OCI-LY7 (cell line): ENCODE data around the gene VDR. TPM values are rescaled to one million over a fixed set of nuclear protein-coding genes. Genes with fewer than 3 reads are reported as not detected.
A peak's percentile ranks its signal among the peaks of the same experiment; 100 is the strongest.

Experiments used
- BruUV-seq: library from RNA; stranded (reverse); fragments of 400-500 nt; replicated peaks from 2 replicates; lab custom pipeline; 2021; lab: Mats Ljungman, UMichigan
- CTCF ChIA-PET: fragments of 300-600 bp; sonication (Branson Sonifier 250); formaldehyde crosslinking; loops from one replicate; lab custom pipeline; 2022; ENCODE audit warnings: antibody characterized with exemption; ENCODE audit not compliant: unreplicated experiment; lab: Charles Lee
- POLR2A ChIA-PET: fragments of 300-600 bp; sonication (Branson Sonifier 250); formaldehyde crosslinking; loops from one replicate; lab custom pipeline; 2022; ENCODE audit warnings: antibody characterized with exemption; lab: Charles Lee
- DNase-seq: peaks from one replicate; pipeline ENCODE4 v3.0.0-alpha.2; 2015; ENCODE audit warnings: low spot score
- H2AFZ ChIP-seq: fragments of 200-600 bp; sonication (generic), shearing (Covaris generic); 2 replicates; pipeline ENCODE4 v1.6.1; 2014; ENCODE audit warnings: mild to moderate bottlenecking, antibody characterized with exemption, low read length, moderate library complexity
- H3K27ac ChIP-seq: fragments of 200-600 bp; sonication (generic); 2 replicates; pipeline ENCODE4 v1.5.1; 2014; ENCODE audit warnings: mixed run types, low read depth, mild to moderate bottlenecking, moderate library complexity, low read length, inconsistent platforms; ENCODE audit not compliant: poor library complexity, severe bottlenecking
- H3K36me3 ChIP-seq: fragments of 200-600 bp; sonication (generic); 2 replicates; pipeline ENCODE4 v1.6.1; 2014; ENCODE audit warnings: mild to moderate bottlenecking, antibody characterized with exemption, low read length, moderate library complexity, mixed read lengths; ENCODE audit not compliant: insufficient read depth
- H3K4me1 ChIP-seq: fragments of 200-600 bp; sonication (generic); 2 replicates; pipeline ENCODE4 v1.5.1; 2014; ENCODE audit warnings: mild to moderate bottlenecking, low read length; ENCODE audit not compliant: insufficient read depth, poor library complexity, severe bottlenecking
- H3K4me2 ChIP-seq: fragments of 200-600 bp; sonication (generic); 2 replicates; pipeline ENCODE4 v1.6.1; 2014; ENCODE audit warnings: mild to moderate bottlenecking, low read length
- H3K4me3 ChIP-seq: fragments of 200-600 bp; sonication (generic); 2 replicates; pipeline ENCODE4 v1.5.1; 2014; ENCODE audit warnings: mild to moderate bottlenecking, low read depth, low read length; ENCODE audit not compliant: poor library complexity, severe bottlenecking
- H3K79me2 ChIP-seq: fragments of 200-600 bp; sonication (generic); 2 replicates; pipeline ENCODE4 v1.6.1; 2016; ENCODE audit warnings: low read depth, mild to moderate bottlenecking, low read length, moderate library complexity, mixed read lengths; ENCODE audit not compliant: insufficient read depth
- H3K9me2 ChIP-seq: fragments of 200-600 bp; sonication (generic); 2 replicates; pipeline ENCODE4 v1.6.1; 2016; ENCODE audit warnings: mild to moderate bottlenecking, low read length, mixed read lengths; ENCODE audit not compliant: insufficient read depth
- H3K9me3 ChIP-seq: fragments of 200-600 bp; sonication (generic); 2 replicates; pipeline ENCODE4 v1.6.1; 2014; ENCODE audit warnings: mild to moderate bottlenecking, mixed run types, low read length, mixed read lengths
- H4K20me1 ChIP-seq: fragments of 200-600 bp; sonication (generic); 2 replicates; pipeline ENCODE4 v1.6.1; 2014; ENCODE audit warnings: mild to moderate bottlenecking, antibody characterized with exemption, low read length, moderate library complexity, mixed read lengths; ENCODE audit not compliant: insufficient read depth
- CTCF ChIP-seq: fragments of 200-600 bp; sonication (generic); conservative IDR thresholded peaks from 2 replicates; pipeline ENCODE4 v1.5.1; 2014; ENCODE audit warnings: mild to moderate bottlenecking, antibody characterized with exemption, low read length, moderate library complexity, mixed read lengths
- EZH2phosphoT487 ChIP-seq: fragments of 200-600 bp; sonication (generic); IDR thresholded peaks from 2 replicates; pipeline ENCODE4 v1.6.1; 2018; ENCODE audit warnings: low read depth, borderline replicate concordance, mild to moderate bottlenecking, mixed run types, antibody characterized with exemption, low read length, moderate library complexity, mixed read lengths
- intact Hi-C: fragments of 100-400 bp; cut with micrococcal nuclease; formaldehyde crosslinking; loops from one replicate; pipeline ENCODE4 v1.10.0; 2022; ENCODE audit not compliant: unreplicated experiment
- total RNA-seq, 2 experiments: library from RNA; depleted of rRNA in 1 of 2; stranded (reverse); fragments of >200 nt in 1 of 2; shearing (Covaris generic) in 1 of 2; gene quantifications; 2 replicates each; pipeline ENCODE4 v1.2.3, GENCODE V29; 2014 to 2022

Gene VDR
- total RNA-seq, 2 experiments from 2014 or later, result 1.9 to 5.4 TPM

- H3K4me3 ChIP-seq, result no peak overlapping the region
- no peak overlapping the region for H3K27ac ChIP-seq
- no peaks in the 10 kb centered on the region for H3K36me3 ChIP-seq
- no TSS peak for BruUV-seq
- no peaks in the 10 kb centered on the region for H3K9me3 ChIP-seq
- CTCF ChIA-PET, result no interaction called here
- no peaks in the 10 kb centered on the region for H4K20me1 ChIP-seq
- H3K4me1 ChIP-seq, result peaks cover 60% of the 10 kb centered on the region
- no peaks in the 10 kb centered on the region for H3K9me2 ChIP-seq
- H3K79me2 ChIP-seq, result no peaks in the 10 kb centered on the region
- no peak overlapping the region for H3K4me2 ChIP-seq
- TF ChIP-seq CTCF (no peak), EZH2phosphoT487 (no peak)
- intact Hi-C loops, result no loop called here
- POLR2A ChIA-PET, result interaction anchor here (0.7 kb wide), 1 partner anchor 52 kb away, joined by 3 read pairs; no protein-coding TSS in a partner anchor
- H2AFZ ChIP-seq, result no peak overlapping the region
- no peak for DNase-seq
These were observed 17.3 kb downstream of the VDR start for GRCh38 chr12:47887529-47887928.

- Histone ChIP-seq H3K27ac (no peak overlapping the region), H3K36me3 (no peaks in the 10 kb centered on the region), H3K79me2 (no peaks in the 10 kb centered on the region), H2AFZ (no peak overlapping the region), H3K4me1 (peaks cover 68% of the 10 kb centered on the region), H3K4me2 (peak overlapping the region; percentile 81), H3K9me3 (no peaks in the 10 kb centered on the region), H3K9me2 (no peaks in the 10 kb centered on the region), H3K4me3 (no peak overlapping the region), H4K20me1 (no peaks in the 10 kb centered on the region)
- ChIA-PET CTCF (no interaction called here), POLR2A (interaction anchor here (0.7 kb wide), 1 partner anchor 9 kb away, joined by 3 read pairs; no protein-coding TSS in a partner anchor)
- no peak; the same call in 1 of the 2 replicates for TF ChIP-seq CTCF
- intact Hi-C loops, result no loop called here
- no TSS peak for BruUV-seq
- no peak for DNase-seq
These were observed 18.1 kb downstream of the VDR start for GRCh38 chr12:47886510-47887240.

GRCh38 chr12:47885566-47885965 lies 19.2 kb downstream of the VDR start:
- no peak overlapping the region for H2AFZ ChIP-seq
- intact Hi-C loops, result no loop called here
- peak overlapping the region; percentile 81 for H3K4me2 ChIP-seq
- BruUV-seq, result no TSS peak
- H3K79me2 ChIP-seq, result no peaks in the 10 kb centered on the region
- ChIA-PET CTCF (interaction anchor here (0.5 to 1.9 kb wide), 2 partner anchors 8 to 84 kb away, joined by 5 to 12 read pairs; no protein-coding TSS in a partner anchor), POLR2A (interaction anchor here (1.3 to 2.3 kb wide), 2 partner anchors 10 to 11 kb away, joined by 4 to 6 read pairs; no protein-coding TSS in a partner anchor)
- no peak overlapping the region for H3K4me3 ChIP-seq
- TF ChIP-seq EZH2phosphoT487 (no peak), CTCF (no peak)
- no peaks in the 10 kb centered on the region for H3K36me3 ChIP-seq
- H3K9me3 ChIP-seq, result no peaks in the 10 kb centered on the region
- H3K4me1 ChIP-seq, result peaks cover 72% of the 10 kb centered on the region
- no peaks in the 10 kb centered on the region for H4K20me1 ChIP-seq
- no peak for DNase-seq
- no peak overlapping the region for H3K27ac ChIP-seq
- no peaks in the 10 kb centered on the region for H3K9me2 ChIP-seq
